Measurements from ENCODE around the gene MTX1. TPM values are rescaled to one million over a fixed set of nuclear protein-coding genes. Genes with fewer than 3 reads are reported as not detected.

MTX1 gene
- total and polyA plus RNA-seq, 9 of the 15 experiments (the other 6 are each of a cell fraction or from before 2014, with no cell fraction given), result 29.1 to 98.4 (median 66.9) TPM

GRCh38 chr1:155261852-155262673 lies 53.6 kb downstream of the MTX1 start, which contains the start of gene SCAMP3 (continued):
- TF ChIP-seq DNMT1 (IDR thresholded peaks at IDR 0.05) (no peak), ZNF408 (CRISPR knock-in tag; IDR thresholded peaks at IDR 0.05; ENCODE audit: low read depth) (no peak), STAT6 (CRISPR knock-in tag; IDR thresholded peaks at IDR 0.05) (no peak), KLF13 (tag; IDR thresholded peaks at IDR 0.05; ENCODE audit: borderline replicate concordance, low read depth) (no peak; the same call in 1 of the 2 replicates), XRCC3 (IDR thresholded peaks at IDR 0.05) (no peak), ZFP36 (IDR thresholded peaks at IDR 0.05; ENCODE audit: low read depth, low read length, partially characterized antibody) (no peak), CREM (IDR thresholded peaks at IDR 0.05; ENCODE audit: low read depth) (peak; percentile 94), TCF7L2 (IDR thresholded peaks at IDR 0.05; ENCODE audit: low read depth, low read length) (no peak), ZNF644 (tag; IDR thresholded peaks at IDR 0.05; ENCODE audit: low read depth) (no peak), SIN3A (IDR thresholded peaks at IDR 0.05; ENCODE audit: borderline replicate concordance in 2 of 2, control insufficient read depth in 1 of 2, low read depth in 2 of 2, low read length in 2 of 2) (peak; percentile 81 to 93; a peak in 3 of 4 replicates), ZFP1 (CRISPR knock-in tag; IDR thresholded peaks at IDR 0.05) (peak; percentile 76), ZNF274 (IDR thresholded peaks at IDR 0.05; ENCODE audit: borderline replicate concordance, low read depth, low read length) (no peak), FOXP4 (CRISPR knock-in tag; IDR thresholded peaks at IDR 0.05; ENCODE audit: borderline replicate concordance) (no peak), MTA2 (IDR thresholded peaks at IDR 0.05; ENCODE audit: low read depth) (no peak), GATAD2A (IDR thresholded peaks at IDR 0.05) (no peak), MXI1 (IDR thresholded peaks at IDR 0.05; ENCODE audit: low read depth, low read length) (peak; percentile 85), ZNF511 (CRISPR knock-in tag; IDR thresholded peaks at IDR 0.05) (peak; percentile 69; the same call in 1 of the 2 replicates), RBM34 (IDR thresholded peaks at IDR 0.05; ENCODE audit: borderline replicate concordance, insufficient read depth, low read length) (no peak), TFAP4 (CRISPR knock-in tag; IDR thresholded peaks at IDR 0.05; ENCODE audit: borderline replicate concordance) (peak; percentile 82), SOX6 (IDR thresholded peaks at IDR 0.05) (peak; percentile 26; the same call in 1 of the 2 replicates), CCAR2 (IDR thresholded peaks at IDR 0.05; ENCODE audit: low read depth, low read length) (no peak), HLTF (IDR thresholded peaks at IDR 0.05) (no peak)

Data from K562 (cell line).